Activated T-helper 1 cell treated with anti-CD3 and anti-CD28 coated beads, Interleukin-2, amount 50 U/mL, for 16 hours (primary cell): ENCODE data around the gene PDLIM4.

ENCODE experiments used
- DNase-seq, 2 donors: peaks; one replicate each; pipeline ENCODE4 v3.0.0-alpha.2; 2020; ENCODE audit warnings: low read depth in 1 of 2, low spot score in 1 of 2

Gene PDLIM4

DNA sequence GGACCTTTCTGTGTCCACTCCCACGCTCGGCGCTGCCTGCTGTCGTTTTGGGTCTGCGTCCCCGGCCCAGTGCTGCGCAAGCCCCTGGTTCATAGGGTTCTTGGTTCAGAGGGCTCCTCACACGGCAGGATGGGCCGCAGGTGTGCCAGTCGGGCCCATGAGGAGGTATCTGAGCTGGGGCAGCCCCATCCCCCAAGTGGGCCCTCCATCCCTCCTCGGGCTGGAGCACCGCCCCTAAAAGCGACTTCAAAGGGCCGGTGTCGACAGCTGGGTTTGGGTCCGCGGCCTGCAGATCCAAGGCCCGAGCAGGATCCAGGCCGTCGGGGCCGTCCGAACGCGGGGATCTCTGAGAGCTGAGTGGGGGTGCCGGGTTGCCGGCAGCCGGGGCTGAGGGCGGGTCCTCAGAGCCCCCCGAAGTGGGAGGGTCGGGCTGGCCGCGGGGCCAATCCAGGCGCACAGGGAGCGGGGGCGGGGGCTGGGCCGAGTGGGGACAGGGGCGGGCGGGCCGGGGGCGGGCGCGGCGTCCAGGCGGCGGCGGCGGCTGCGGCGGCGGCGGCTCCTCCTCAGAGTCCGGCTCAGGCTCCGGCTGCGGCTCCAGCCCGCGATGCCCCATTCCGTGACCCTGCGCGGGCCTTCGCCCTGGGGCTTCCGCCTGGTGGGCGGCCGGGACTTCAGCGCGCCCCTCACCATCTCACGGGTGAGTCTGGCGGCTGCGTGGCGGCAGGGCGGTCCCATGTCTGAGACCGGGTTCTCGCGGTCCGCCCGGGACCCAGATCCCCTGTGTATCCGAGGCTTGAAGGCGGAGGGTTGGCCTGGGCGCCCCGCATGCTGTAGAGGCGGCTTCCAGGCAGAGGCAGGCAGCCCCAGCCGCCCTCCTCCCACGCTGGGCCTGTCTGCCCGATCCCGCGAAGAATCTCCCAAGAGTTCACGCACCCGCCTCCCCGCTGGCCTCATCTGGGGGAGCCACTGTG lies at the start of gene PDLIM4:
Gene PDLIM4 (plus strand): TSS at position 566 of the 971 bp plus-strand sequence. CDS start 39 bp downstream, at position 605.
- DNase-seq, result no peak

GRCh38 chr5:132207778-132208177 lies 49.7 kb upstream of the PDLIM4 start:
- no peak for DNase-seq

DNA sequence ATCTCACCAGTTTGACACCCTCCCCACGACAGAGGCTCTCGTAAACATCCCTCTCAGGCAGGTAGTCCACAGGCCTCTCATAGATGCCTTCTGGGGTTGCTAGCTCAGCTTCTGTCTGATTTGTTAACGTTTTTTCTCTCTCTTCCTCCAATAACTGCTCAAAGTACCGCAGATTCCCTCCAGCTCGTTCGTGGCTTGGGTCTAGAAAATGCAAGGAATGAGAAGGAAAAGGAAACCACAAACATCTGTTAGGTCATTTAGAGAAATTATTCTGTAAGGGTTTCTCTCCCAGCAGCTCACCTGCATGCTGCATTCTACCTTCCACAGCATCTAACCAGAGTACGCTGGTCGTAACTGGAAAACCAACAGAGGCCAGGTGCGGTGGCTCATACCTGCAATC lies 48.4 kb upstream of the PDLIM4 start:
- DNase-seq, result no peak

DNA sequence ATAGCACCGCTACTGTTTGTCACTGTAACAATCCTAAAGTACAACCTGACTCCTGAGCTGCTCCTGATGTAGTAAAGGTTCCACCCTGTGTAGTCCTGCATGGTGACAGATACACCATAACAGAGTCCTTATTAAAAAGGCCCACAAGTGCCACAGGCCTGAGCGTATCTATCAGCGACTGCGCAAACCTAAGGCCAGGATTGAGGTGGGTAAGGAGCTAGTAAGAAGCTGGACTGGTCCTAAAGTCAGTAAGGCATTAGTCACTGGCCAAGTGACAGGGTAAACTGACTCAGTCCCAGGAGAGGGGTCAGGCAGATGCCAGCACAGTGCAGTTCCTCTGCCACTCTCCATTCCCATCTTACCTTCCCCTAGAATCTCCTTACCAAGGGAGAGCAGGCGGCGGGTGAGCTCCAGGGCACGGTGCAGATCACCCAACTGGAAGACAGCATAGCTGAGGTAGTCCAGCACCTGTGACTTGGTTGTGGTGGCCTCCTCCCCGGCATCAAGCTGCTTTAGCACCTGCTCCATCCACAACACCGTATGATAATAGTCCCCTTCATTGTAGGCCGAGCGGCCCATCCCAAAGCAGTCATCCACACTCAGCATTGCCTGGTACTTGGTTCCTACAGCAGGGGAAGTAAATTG lies 47.5 kb upstream of the PDLIM4 start:
- DNase-seq, result no peak

GRCh38 chr5:132210944-132211343 lies 46.6 kb upstream of the PDLIM4 start:
- DNase-seq, result no peak

- no peak for DNase-seq
Measured at GRCh38 chr5:132211787-132212186, 45.7 kb upstream of the PDLIM4 start.

DNA sequence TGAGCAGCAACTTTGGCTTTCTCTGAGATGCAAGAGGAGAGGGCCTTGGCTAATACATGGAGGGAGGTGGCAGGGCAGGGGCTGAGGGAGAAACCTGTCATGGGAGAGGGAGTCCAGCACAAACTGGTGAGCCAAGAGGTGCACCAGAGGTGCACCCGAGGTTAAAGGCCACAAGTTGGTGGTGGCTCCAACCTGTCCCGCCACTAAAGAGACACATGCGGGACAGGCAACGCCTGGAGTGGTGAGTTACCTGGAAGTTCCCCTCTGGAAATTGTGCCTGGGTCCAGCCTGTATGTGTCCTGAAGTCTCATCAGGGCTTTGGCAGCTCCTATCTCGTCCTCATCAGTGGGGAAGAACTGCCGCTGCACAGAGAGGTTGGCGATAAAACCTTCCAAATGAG lies 43.8 kb upstream of the PDLIM4 start:
- DNase-seq, result no peak

- DNase-seq, result no peak
Measured at GRCh38 chr5:132214491-132214890, 43.0 kb upstream of the PDLIM4 start.

- DNase-seq, result no peak
Measured at GRCh38 chr5:132215329-132215728, 42.2 kb upstream of the PDLIM4 start.

- DNase-seq, result no peak
Measured at GRCh38 chr5:132218321-132218720, 39.2 kb upstream of the PDLIM4 start.

DNA sequence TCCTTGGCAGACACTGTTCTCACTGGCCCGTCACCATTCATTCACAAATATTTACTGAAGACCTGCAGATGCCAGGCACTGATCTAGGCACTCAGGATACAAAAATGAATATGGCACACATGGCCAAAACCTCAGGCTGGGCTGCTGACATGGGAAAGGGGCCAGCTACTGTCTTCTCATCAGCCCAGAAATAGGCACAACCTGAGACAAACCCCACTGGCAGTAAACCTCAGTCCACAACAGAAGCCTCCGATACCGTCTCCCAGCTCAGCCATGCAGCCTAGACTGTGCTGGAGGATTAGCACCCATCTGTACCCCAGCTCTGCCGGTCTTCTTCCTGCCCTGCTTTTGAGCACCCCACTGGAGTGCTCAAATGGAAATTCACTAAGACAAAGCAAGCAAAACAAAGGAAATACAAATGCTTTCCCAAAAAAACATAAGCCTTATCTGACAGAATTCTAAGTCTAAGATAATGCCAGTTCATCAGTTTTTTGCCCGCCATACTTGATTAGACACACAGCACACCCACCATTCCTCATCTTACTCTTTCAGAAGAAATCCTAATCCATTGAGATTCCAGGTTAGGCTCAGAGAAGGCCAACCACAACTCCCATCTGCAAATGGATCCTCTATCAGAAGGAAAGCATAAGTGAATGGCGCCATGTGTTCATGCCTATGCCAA lies 38.1 kb upstream of the PDLIM4 start:
- DNase-seq, result no peak

DNA sequence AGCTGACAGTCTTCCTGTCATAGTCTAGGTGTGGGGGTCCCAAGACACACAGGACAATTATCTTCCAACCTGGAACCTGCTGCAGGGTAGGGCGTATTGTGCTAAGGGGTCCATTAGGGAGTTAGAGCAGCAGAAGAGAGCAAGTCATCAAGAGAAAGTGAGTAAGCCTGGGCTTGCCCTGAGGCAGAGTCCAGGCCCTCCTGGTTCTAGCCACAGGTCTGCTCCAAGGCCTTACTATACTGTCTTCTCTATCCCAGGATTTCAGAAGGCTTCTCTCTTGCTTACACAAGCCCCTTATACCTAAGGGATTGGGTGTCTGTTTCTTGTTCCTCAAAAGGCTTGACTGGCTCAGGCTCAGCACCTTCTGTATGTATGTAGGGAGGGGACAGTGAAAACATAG lies 37.5 kb upstream of the PDLIM4 start:
- no peak for DNase-seq

DNA sequence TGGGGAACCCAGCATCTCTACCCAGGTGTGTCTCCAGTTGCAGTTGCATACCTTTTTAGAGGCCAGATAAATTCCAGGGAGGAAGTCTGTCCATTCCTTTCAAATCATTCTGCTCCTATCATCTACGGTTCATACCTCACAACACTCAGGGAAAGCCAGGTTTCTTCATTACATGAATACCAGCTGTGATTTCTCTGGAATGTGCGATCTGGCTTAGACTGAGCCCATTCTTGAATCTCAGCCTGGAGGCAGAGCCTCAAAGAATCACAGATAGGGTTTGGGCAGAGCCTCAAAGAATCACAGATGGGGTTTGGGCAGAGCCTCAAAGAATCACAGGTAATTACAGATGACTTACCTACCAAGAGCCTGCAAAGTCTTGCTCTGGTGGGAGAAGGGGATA lies 37.0 kb upstream of the PDLIM4 start:
- DNase-seq, result no peak

- DNase-seq, result no peak
Measured at GRCh38 chr5:132221781-132222648, 35.5 kb upstream of the PDLIM4 start.

DNA sequence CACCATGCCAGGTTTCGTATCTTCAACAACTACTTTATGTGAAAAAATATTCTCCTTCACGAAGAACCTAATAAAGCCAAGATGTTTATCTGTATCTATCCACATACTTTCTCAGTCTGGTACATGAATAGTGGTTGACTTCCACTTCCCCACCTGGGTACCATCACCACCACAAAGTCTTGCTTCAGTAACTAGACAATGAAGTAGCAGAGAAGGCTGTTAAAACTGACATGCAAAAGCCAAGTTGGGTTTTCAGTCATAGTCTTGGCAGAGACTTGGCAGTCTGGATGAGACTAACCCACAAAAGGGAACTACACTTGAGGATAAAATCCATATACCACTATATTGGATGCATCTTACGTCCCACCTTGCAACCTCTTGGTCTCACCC lies 34.9 kb upstream of the PDLIM4 start:
- DNase-seq, result no peak

- DNase-seq, result no peak
Measured at GRCh38 chr5:132223861-132224260, 33.6 kb upstream of the PDLIM4 start.

- no peak for DNase-seq
Measured at GRCh38 chr5:132224716-132225115, 32.8 kb upstream of the PDLIM4 start.

GRCh38 chr5:132225165-132226032 lies 32.1 kb upstream of the PDLIM4 start:
- DNase-seq, result no peak

DNA sequence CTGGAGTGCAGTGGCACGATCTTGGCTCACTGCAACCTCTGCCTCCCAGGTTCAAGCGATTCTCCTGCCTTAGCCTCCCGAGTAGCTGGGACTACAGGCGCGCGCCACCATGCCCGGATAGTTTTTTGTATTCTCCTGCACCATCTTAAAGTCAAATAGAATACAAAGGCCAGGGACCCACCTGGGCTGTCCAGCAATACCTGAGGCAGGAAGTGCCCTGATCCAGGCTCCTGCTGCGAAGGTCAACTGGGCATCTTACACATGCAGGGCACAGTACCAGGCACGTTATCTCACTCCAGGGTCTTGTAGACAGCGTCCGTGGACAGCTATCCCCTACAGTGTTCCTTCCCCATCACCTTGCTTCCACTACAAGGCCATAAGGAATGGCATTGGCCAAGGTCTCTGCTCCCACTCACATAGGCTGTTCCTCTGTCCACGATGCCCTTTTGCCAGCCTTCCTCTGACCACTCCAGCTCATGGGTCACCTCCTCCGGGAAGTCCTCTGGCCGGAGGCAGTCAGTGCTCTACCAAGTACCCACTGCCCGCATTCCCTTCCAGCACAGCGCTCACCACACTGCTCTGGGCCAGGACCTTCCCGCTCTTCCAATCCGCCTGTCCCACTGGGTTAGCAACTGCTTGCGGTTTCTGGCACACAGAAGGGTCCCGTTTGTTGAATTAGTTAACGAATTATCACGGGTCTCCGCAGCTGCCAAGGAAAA lies 30.8 kb upstream of the PDLIM4 start:
- DNase-seq, result no peak

DNA sequence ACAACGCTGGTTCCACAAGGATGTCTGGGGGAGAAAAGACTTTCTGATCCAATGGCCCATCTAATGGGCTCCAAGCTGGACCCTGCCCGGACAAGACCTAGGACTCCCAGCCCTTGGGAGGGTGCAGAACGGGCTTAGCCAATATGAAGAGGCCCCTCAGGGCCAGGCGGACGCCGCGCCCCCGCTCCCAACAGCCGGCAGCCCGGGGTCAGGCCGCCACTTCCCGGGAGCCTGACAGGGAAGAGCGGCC lies 30.3 kb upstream of the PDLIM4 start:
- DNase-seq, result no peak
